GM18907 (cell line): ENCODE results near the gene CAPS.

ENCODE experiments used
- ATAC-seq: cut with Tn5 transposase; IDR thresholded peaks from one replicate; pipeline ENCODE4 v1.9.1; 2021; ENCODE audit warnings: mild to moderate bottlenecking, moderate library complexity; ENCODE audit not compliant: unreplicated experiment

Gene CAPS

DNA sequence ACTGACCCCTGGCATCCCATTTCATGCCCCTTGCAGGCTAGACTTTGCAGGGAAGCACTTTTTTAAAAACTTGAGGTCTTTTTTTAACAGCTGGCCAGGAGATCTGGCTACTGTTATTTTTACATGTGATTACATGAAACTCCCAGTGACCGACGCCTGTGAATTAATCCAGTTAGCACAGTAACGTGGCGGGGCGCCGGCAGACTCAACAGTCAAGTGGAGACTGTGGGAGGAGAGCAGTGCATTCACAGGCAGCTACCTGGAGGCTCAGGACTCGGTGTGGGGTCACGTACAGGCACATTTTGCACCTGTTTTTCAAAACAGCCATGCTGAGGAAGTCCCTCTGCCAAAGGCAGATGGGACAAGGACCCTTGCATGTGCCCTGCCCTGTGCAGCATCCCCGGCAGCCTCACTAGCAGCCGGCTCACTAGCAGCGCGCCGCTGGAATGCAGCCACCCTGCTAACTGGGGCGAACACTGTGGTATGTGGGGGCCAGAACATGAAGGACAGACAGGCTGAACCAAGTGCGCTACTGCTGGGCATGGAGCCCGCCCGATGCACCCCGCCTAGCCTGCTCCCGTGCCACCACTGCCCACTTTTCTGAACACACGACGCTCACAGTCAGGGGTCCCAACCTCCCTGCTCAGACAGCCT lies 18.7 kb downstream of the CAPS start:
- ATAC-seq = no peak

DNA sequence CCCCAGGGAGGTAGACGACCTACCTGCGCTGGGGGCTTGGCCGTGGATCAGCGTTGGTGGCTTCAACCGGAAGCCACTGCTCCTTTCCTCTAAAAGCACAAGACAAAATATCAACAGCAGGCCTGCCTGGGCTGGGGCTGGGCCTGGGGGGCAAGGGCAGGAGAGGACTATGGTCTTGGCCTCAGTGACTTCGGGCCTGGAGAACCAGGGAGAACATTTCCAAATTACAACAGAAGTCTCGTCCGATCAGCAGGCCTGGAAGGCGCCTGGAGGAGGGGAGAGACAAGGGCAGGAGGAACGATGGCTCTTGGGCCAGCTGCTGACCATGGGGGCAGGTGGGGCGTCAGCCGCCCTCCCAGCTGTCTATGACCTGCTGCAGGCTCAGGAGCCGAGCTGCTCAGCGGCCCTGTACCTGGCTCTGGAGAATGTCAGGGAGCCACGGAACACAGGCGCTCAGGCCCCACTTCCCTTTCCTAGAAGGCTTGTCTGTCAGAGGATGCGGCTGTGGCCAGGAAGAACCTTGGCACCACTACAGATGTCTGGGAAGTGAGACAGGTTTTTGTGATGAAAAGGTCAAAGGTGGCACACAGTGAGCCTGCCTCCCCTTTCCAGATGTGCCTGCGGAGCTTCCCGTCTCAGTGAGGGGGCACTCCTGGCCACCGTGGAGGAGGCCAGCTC lies 19.5 kb downstream of the CAPS start:
- no peak for ATAC-seq

DNA sequence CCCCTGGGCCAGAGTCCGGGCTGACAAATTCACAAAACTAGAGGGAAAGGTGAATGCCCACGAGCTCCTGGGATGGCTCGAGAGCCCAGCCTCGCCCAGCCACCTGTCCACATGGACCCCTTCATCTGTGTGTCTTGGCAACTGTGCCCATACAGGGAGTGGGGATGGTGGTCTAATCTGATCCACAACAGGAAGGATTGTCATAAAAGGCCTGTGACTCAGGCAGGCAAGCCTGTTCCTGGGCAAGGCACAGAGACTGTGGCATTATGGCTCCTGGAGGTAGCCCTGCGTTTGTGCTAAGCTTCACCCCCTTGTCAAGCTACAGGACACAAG lies 20.0 kb downstream of the CAPS start:
- no peak for ATAC-seq

DNA sequence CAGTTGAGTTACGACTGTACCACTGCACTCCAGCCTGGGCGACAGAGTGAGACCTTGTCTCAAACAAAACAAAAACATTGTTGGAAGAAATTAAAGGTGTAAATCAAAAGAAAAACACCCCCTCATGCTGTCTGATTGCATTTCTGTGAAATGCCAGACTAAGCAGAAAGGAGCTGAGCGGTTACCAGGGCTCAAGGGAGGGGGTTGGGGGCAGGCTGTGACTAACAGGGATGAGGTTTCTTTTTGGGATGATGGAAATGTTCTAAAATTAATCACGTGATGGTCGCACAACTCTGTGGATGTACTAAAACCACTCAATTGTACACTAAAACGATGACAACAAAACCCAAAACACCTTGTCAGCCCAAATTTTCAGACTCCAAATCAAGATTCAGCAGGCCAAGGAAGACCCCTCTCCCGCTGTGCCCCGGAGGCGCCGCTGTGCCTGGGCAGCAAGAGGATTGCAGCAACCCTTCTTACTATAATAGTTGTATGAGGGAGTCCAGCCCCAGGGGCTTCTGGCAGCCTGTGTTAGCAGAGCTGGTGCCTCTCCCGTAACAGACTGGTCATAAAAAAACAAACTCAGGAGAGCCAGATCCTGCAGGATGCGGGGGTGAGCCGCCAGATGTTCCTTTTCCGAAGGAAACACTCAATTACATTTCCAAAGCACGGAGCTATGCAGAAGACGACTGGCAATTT lies 20.9 kb downstream of the CAPS start:
- no peak for ATAC-seq

DNA sequence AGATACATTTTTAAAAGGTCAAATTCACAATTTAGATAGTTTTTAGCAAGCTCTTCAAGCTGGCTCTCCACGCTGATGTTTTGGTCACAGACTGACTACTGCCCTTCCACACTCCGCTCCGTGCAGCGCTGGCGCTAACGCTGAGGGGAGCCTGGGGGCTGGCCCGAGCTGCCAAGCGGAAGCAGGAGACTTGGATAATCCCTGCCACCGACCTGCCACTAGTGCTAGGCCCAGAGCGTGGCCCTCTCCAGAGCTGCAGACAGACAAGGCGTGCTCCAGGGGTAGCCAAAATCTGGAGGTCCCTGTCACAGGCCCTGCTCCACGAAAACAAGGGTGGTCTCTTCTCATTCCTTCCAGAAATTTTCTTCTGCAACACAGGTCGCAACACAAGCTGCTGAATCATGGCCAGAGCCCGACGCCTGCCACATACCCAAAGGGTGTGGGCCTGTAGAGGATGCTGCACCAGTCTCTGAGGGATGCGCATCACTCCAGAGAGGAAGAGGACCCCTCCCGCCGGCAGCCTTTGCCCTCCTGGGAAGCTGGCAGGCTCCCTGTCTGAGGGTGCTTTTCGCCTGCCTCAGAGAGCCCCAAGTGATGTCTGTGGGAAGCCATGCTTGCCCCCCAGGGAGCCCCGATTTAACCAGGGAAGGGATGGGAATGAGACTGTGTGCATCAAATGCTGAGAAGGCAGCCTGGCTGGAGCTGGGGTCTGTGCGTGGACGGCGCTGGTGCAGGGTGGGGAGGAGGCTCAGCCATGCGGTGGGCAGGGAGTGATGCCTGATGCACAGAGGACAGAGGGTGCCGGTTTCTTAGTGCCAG lies 21.6 kb downstream of the CAPS start:
- ATAC-seq = no peak

DNA sequence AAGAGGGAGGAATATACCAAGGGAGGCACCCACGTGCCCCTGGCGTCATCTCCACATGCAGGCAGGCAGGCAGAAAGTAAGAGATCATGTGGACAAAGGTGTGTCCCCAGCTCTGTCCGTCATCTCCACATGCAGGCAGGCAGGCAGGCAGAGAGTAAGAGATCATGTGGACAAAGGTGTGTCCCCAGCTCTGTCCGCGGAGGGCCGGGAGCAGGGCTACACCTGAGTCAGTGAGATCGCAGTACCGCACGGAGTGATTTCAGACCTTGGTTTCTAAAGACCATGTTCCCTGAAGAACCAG lies 22.2 kb downstream of the CAPS start:
- no peak for ATAC-seq

DNA sequence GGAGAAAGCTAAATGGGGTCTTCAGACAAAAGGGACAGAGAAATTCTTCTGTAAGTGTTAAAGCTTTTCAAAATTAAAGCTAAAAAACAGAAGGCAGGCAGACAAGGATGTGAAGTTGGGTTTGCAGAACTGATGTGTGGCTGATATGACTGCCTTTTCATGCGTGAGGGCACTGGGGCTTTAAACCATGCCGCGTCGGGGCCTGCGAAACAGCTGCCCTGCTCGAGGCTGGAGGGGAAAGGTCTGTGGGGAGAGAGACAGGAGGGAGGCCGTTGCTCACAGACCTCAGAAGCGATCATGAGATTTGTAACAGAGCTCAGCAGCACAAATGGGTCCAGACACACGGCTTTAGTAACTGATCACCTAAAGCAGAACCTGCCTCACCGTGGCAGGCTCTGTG lies 23.5 kb downstream of the CAPS start:
- no peak for ATAC-seq

DNA sequence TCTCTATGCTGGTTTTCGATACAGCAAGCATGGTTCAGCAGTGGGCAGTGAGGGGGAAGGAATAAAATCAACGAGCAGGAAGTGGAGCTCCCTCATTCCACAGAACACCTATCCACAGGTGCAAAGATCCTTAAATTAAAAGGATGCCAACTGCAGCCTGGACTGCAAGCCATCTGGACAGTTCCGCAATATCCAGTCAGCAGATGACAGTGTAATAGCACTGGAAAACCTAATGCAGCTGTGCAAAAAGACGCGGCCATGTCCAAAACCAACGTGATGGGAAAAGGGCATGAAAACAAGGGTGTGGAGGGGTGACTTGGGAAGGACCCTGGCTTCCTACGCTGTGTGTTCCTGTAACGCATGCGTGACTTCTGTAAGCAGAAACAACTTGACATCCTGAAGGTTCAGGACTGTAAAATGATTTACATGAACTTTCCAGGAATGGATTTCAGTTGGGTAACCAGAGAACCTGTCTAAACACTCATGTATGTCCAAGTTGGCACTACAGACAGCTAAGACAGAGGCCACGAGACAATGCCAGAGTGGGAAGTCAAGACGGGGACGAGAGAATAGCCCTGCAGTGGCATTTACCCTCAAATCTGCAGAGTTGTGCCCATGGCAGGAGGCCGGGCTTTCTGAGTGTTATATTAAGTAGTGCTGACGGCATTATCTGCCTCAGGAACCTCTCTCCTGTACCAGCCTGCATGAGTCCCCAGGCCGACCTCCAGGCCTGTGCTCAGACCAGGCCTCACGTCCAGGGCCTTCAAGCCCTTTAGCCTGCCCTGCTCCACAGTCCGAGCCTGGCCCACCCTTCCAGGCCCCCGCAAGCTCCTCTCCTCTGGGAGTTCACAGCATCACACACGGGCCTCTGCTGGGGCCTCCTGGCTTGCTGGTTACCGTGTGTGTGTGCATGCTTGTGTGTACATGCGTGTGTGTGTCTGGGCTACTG lies 26.5 kb downstream of the CAPS start:
- no peak for ATAC-seq

DNA sequence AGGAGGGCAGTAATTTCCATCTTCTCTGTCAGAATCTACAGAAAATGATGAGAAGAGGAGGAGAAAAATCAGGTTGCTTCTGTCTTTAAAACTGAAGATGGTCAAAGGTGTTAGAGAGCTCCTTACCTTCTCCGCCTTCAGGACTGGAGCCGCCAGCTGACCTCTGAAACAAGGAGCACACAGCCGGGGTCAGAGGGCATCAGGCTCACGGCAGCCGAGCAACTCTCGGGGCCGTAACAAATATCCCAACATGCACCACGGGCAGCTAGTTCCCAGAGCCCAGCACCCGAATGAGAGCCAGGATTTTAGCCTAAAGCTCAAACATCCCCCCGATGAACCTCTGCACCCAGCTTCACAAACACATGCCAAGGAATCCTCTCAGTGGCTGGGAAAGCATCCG lies 27.6 kb downstream of the CAPS start:
- no peak for ATAC-seq

DNA sequence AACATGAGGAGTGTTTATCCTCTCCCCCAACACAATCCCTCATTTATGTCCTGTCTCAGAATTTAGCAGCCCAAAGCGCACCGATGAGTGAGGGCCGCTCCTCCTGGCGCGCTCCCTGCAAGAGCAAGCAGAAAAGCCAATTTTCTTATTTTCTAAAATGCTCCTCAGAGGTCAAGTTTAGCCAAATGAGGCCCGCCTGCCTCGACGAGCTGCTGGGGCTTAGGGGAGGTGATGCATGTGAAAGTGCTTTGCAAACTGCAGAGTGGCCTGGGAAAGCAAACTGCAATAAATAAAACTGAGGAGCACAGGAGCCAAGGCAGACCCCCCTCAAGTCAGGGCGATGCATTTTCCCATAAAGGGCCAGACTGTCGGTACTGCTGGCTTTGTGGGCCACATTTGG lies 29.0 kb downstream of the CAPS start:
- ATAC-seq = no peak

DNA sequence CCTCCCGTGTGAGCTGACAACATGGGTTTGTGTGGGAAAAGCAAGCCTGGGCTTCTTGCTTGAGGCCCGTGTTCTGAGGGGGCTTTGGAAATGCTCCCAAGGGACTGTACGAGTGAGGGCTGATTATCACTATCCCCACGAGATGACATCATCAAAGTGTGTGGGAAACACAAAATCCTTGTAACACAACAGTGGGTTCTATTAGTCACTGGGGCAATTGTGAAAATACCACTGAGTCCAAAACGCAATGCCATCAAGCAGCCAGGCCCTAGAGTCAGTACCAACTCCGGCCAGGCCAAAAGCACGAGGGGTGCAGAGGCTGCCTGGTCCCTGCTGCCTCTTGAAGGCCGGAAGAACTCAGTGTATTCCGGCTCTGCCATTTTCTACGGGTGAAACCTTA lies 29.6 kb downstream of the CAPS start:
- ATAC-seq = no peak

DNA sequence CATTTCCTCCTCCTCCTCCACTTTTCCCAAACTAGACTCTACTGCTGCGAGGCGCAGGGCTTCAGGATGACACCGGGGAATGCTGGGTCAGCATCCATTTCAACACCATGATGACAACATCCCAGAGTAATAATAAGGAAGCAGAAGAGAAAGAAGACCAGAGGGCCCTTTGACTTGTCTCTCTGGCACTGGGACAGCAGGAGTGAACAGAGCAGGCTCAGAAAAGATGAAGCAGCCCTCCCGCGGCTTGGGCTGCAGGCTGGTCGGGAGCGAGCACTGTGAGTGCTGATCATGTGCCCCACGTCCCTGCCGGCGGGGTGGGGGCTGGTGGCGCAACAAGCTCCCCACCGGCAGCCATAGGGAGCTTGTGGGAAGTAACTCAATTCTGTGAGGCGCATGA lies 33.4 kb downstream of the CAPS start:
- no peak for ATAC-seq

DNA sequence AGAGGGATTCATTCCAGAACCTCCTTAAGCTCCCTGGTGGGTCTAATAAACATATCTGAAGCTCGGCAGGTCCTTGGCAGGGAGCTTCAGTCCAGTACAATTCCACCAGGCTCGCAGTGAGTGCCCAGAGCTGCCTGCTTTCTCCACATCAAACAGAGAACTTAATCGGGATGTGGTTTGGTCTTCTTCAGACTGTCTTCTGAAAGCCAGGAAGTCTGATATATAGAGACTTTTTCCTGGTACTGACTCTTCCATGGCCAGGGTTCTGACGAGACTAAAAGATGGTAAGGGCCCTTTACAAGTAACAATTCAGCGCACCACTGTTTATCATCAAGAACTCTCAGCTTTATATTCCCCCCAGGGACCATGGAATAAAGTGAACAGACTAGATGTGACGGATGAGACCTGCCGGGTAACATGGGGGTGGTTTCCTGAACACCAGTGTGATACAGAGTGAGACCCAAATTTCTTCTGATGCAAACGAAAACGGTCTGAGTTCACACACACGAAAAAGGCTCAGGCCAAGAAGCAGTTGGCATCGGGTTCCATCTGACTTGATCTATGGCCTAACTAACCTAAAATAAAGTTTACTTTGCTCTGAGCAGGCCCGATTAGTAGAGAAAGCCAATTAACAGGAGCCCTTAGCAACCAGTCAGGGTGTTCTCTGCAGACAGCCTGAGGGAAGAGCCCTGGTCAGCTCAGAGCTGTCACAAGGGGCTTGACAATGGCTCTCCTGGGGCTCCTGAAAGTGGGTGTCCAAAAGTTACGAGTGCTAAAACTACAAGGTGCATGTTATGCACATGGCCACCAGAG lies 34.9 kb downstream of the CAPS start:
- ATAC-seq = no peak

DNA sequence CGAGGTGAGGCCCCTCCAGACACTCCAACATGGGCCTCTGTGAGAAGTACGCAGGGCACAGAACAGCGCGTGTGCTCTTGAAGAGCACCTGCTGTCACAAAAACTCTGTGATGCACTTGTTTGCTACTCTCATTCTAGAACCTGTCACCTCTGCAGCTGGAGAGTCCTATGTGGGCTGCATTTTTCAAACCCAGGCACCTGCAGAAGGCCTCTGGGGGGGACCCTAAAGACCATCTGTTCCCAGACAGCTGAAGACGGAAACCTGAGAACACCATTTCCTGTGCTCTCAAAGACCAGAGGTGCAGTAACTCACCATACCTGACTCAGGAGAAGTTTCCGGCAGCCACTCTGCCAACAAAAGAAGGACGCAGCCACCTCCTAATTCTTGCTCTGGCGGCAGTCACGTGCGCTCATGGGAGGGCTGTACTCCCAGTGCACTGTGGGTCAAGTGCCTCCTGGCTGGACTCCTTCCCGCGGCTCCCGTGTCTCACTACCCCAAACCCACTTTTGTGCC lies 35.8 kb downstream of the CAPS start:
- ATAC-seq = no peak

DNA sequence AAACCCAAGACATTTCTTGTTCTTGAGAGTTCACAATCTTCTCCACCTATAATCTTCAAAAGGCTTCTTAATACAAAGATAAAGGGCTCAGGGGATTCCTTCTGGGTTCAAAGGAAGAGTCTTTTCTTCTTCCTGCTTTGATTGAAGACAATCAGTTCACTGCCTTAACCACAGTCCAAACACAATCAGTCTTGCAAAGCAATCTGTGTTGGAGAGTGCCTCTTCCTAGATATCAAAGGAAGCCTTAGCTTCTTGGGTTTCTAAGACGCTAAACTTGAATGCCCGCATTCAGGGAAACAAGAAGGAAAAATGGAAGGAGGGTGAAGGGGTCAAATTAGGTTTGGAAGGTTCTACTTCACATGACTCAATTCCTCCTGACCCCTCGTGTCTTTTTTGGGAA lies 36.7 kb downstream of the CAPS start:
- no peak for ATAC-seq

DNA sequence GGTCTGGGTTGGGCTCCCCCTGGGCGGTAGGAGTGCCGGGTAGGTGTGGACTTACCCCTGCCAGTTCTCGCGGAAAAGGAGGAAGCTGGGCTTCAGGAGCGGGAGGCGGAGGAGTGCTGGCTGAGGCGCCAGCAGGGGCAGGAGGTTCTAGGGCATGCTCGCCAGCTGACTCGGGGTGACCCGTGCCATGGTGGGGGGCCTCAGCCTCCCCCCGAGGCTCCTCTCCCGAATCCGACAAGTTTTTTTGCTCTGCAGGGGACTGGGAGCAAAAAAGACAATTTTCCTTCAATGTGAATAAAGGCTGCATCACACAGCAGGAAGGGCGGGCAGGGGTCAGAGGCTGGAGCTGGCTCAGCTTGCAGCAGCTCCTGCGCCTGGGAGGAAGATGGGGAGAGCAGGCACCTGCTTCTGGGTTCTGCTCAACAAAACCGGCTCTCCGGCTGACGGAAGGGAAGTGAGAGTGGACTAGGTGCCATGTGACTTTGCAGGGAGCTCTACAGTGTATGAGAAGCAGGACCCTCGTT lies 37.3 kb downstream of the CAPS start:
- no peak for ATAC-seq

DNA sequence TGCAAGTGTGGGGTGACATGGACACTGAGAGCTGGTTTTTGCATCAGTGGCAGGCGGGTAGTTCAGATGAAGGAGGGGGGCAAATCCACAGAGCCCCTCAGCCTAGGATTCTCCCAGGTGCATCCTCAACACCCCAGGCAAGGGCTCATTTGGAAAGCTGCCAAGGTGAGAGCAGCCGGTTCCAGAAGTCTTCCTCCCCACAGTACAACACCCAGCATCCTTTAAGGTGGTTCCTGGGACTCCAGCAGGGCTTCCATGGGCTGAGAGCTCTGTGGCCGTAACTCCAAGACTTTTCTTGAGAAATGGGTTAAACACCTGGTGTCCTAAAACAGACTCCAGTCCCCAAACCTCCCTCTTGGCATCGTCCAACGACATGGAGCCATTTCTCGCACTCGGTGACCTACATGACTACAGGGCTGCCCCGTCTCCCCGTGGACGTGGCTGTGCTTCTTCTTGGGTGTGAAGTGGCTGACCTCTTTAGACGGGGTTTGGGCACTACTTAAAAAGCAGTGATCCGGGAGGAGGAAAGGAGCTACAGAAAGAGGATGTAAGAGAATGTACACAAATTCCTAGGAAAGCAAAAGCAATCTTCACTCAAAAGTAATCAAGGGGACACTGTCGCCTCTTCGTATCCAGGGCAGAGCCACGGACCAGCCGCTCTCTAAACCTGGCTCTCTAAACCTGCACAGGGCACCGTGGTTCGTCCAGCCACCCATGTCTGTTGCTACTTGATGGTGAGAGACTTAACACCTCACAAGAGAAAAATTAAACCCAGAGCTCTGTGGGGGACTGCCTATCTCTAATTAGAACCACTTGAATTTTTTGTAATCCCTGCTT lies 38.4 kb downstream of the CAPS start:
- no peak for ATAC-seq

DNA sequence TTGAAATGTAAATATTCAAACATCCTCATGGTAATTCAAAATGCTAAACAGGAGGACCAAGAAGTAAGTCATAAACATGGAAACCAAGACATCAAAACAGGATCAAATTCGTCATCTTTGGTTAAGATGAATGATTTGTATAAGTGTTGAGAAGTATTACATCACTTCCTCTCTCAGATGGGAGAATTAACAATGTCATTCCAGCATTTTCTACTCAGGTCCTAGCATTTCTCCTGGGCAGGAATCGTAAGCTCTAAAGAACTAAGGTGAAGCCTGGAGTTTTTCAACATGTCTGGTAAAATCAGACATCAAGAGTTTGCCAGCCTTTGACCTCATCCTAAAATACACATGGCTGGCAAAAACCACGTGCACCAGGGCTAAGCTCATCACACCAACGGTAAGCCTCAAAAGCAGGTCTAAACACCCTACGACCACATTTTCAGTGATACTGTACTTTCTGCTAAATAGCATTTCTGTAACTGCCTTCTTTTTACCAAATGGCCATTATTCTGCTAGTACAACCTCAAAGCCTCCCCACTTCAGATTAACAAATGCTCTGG lies 39.1 kb downstream of the CAPS start:
- ATAC-seq = no peak
